T-helper 2 cell treated with Interferon-gamma antibody and Interleukin-4, amounts not matched to agents 5 μg/mL and 100 μg/mL, for 36 hours (primary cell): ENCODE measurements around the gene KIF5C.

Experiments
- DNase-seq: peaks from one replicate; pipeline ENCODE4 v3.0.0; 2021; ENCODE audit warnings: low spot score
- H3K27ac Mint-ChIP-seq: one replicate; pipeline ENCODE4 v1.8.0; 2021; ENCODE audit warnings: mild to moderate bottlenecking, mixed read lengths
- H3K27me3 Mint-ChIP-seq: one replicate; pipeline ENCODE4 v1.8.0; 2021; ENCODE audit warnings: low read depth, mixed read lengths
- H3K36me3 Mint-ChIP-seq: one replicate; pipeline ENCODE4 v1.8.0; 2021; ENCODE audit warnings: low read depth, mixed read lengths
- H3K4me1 Mint-ChIP-seq: one replicate; pipeline ENCODE4 v1.8.0; 2021; ENCODE audit warnings: low read depth, mixed read lengths
- H3K4me3 Mint-ChIP-seq: one replicate; pipeline ENCODE4 v1.8.0; 2022; ENCODE audit warnings: mild to moderate bottlenecking, moderate library complexity, mixed read lengths
- H3K9me3 Mint-ChIP-seq: one replicate; pipeline ENCODE4 v1.8.0; 2021; ENCODE audit warnings: mixed read lengths

Gene KIF5C

DNA sequence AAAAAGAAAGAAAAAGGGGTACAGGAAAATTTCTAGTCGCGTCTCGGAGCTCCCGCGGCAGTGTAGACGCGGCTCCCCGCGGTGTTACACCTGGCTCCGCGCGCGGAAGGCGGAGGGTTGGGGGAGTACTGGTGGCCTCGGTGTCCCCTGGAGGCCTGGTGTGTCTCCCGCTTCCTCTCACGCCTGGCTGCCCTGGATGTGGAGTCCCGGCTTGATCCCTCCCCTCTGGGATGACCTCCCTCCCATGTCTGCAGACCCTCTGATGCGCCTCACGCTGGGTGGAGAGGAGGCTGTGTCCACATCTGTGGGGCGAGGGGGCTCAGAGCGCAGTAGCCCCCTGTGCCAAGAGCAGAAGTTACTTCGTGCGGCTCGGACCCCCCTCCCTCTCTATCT lies 1.2 kb downstream of the KIF5C start:
- Mint-ChIP-seq H3K27ac (peak overlapping the region; percentile 82), H3K4me3 (peak overlapping the region; percentile 87), H3K4me1 (peaks cover 10% of the 10 kb centered on the region), H3K9me3 (peaks cover 5% of the 10 kb centered on the region), H3K36me3 (peaks cover 6% of the 10 kb centered on the region), H3K27me3 (peaks cover 14% of the 10 kb centered on the region)
- no peak for DNase-seq

DNA sequence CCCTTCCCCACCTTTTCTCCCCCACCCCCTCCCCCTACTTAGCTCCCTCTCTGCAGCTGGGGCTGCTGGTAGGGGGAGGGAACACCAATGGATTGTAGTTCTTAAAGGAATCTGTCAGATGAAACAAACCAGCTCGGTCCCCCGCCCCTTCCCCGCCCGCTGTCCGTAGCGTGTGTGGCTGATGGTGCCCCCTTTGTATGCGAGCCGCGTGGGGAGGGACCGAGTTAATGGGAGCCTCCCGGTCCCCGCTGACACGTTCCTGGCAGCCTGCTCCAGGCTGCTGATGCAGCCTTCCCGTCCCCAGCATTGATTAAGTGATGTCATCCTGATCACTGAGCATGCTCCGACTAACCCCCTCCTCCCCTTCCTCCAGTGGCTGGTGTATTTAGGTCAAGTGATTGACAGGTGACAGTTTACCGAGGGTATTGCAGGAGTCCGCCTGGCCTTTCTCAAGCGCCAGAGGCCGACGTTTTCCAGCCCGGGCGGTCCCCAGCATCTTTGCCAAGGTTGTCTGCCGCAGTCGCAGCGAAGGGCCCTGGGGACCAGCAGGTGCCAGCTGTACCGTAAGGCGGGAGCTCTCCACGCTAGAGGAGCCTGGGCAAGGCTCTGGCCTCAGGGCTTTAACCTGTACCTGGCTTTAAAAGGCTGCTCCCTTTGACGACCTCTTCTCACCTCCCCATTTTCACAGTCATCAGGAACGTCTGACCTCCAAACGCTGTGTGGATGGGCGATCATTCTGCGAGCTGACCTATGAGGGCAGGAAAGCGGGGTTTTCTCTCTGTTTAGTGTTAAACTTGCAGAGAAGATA lies 1.8 kb downstream of the KIF5C start:
- H3K27ac Mint-ChIP-seq: peak overlapping the region; percentile 82
- peak overlapping the region; percentile 87 for H3K4me3 Mint-ChIP-seq
- DNase-seq: peak; percentile 51

DNA sequence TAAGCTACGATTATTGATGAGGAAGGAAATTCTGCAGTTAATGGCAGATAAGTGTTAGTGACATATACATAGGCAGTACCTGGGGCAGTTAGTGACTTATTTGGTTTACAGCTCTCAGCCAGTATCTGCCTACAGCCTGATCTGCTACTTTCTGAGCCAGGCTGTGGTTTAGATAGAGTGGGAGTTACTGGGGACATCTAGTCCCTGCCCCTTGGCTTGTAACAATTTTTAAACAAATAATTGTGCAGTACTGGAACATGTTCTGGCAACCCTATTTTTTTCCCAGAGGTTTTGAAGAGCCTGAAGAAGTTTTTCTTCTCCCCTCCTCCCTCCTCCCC lies 2.3 kb downstream of the KIF5C start:
- Mint-ChIP-seq H3K4me3 (peak overlapping the region; percentile 87), H3K36me3 (peaks cover 6% of the 10 kb centered on the region), H3K4me1 (peaks cover 10% of the 10 kb centered on the region), H3K27me3 (peaks cover 12% of the 10 kb centered on the region), H3K27ac (no peak overlapping the region), H3K9me3 (peaks cover 5% of the 10 kb centered on the region)
- no peak for DNase-seq

More for the DNA sequence above, 1.8 kb downstream of the KIF5C start:
- Mint-ChIP-seq H3K27me3 (peaks cover 13% of the 10 kb centered on the region), H3K9me3 (peaks cover 5% of the 10 kb centered on the region), H3K4me1 (peaks cover 10% of the 10 kb centered on the region), H3K36me3 (peaks cover 6% of the 10 kb centered on the region)

DNA sequence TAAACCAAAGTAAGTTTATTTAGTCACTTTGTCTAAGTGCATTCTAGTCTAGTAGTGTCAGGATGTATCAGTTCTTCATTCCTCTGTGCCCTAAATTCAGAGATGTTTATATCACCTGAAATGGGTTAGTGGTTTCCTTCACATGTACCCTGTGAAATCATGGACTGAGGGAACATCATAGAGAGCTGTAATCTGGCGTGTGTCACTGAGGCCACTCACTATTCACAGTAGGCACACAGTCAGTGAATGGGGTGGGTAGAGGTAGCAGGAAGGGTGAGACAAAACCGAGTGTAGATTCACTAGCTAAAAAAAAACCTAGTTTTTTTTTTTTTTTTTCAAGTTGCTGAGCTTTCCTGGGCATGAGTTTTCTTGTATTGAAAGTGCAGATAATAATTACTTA lies 5.6 kb downstream of the KIF5C start:
- Mint-ChIP-seq H3K27ac (no peak overlapping the region), H3K27me3 (peaks cover 18% of the 10 kb centered on the region), H3K9me3 (peaks cover 5% of the 10 kb centered on the region), H3K36me3 (peaks cover 6% of the 10 kb centered on the region), H3K4me3 (no peak overlapping the region), H3K4me1 (peaks cover 9% of the 10 kb centered on the region)
- no peak for DNase-seq

DNA sequence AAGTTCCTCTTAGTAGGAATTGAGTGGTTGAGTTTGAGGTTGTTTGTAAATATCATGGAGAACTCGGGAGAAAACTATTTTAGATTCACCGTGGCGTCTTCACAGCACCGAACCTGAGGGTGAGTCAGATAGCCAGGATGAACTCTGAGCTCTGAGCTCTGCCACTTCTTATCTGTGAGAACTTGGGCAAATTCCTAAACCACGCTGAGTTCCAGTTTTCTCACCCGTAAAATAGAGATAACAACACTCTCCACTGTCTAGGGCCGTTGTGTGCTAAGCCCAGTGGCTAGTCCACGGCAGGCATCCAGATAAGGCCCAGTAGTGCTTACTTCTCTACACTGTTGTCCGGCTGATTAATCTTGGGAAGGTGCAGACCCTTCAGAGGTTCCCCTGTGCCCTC lies 7.0 kb downstream of the KIF5C start:
- H3K36me3 Mint-ChIP-seq: peaks cover 6% of the 10 kb centered on the region
- no peak for DNase-seq
- H3K4me1 Mint-ChIP-seq: peaks cover 2% of the 10 kb centered on the region
- H3K9me3 Mint-ChIP-seq: peaks cover 5% of the 10 kb centered on the region
- H3K4me3 Mint-ChIP-seq: no peak overlapping the region
- no peak overlapping the region for H3K27ac Mint-ChIP-seq
- peaks cover 23% of the 10 kb centered on the region for H3K27me3 Mint-ChIP-seq

DNA sequence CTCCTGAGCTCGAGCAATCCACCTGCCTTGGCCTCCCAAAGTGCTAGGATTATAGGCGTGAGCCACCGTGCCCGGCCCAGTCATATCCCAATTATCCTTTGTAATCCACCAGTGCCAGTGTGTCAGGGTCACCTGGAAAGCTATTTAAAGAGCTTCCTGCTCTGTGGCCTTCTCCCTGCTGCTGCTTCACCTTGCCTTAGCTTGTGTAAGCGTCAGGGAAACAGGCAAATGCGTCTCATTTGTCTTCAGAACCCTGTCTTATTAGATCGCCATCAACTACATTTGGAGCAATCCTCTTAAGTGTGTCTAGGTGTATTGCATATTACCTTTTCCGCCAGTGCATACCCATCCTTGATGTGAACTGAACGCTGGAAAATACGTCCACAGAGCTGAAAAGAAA lies 10.2 kb downstream of the KIF5C start:
- Mint-ChIP-seq H3K9me3 (peaks cover 5% of the 10 kb centered on the region), H3K27ac (no peak overlapping the region), H3K36me3 (peaks cover 7% of the 10 kb centered on the region), H3K4me1 (peaks cover 9% of the 10 kb centered on the region), H3K4me3 (no peak overlapping the region), H3K27me3 (peaks cover 42% of the 10 kb centered on the region)
- no peak for DNase-seq

DNA sequence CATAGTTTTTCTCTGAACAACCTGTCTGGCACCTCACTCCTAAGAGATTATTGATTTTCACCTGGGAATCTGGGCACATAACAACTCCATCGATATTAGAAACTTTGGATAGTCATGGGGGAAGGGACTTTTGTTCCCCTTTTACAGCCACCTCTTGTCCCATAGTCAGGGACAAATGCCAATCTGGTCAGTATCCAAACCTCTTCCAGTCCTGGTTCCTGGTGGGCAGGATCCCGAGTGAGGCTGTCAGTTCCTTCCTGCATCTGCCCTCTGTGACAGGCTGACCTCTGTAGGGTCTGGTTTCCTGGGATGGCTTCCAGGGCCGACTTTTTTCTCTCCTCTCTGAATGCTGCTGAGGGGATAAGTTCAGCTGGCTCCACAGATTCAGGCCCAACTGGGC lies 11.0 kb downstream of the KIF5C start:
- DNase-seq: no peak
- H3K27ac Mint-ChIP-seq: no peak overlapping the region
- H3K36me3 Mint-ChIP-seq: peaks cover 5% of the 10 kb centered on the region
- H3K4me1 Mint-ChIP-seq: peaks cover 9% of the 10 kb centered on the region
- H3K4me3 Mint-ChIP-seq: no peak overlapping the region
- peaks cover 2% of the 10 kb centered on the region for H3K9me3 Mint-ChIP-seq
- peaks cover 42% of the 10 kb centered on the region for H3K27me3 Mint-ChIP-seq

DNA sequence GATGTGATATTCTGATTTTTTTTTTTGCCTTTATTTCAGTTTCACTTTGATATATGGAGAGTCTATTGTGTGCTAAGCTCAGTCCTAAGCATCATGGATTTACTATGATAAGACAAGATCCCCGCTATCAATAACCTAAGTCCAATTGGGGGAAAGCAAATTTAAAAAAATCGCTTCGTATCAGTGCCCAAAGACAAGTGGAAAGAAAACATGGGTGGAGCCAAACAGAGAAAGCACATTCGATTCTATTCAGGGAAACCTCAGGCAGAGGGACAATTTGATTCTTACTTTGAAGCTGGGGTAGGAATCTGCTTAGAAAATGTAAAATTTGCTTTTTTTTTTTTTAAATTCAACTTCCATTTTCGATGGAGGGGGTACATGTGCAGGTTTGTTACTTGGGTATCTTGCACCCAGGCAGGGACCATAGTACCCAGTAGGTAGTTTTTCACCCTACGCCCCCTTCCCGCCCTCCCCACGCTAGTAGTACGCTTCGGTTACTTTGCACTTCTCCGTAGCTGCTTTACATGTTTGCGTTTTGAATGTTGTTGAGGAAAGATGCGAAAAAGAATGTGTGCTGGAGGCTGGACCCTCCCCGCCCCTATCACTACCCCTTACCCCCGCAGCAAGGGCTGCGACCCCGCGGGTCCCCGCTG lies 12.4 kb downstream of the KIF5C start:
- peaks cover 9% of the 10 kb centered on the region for H3K4me1 Mint-ChIP-seq
- DNase-seq: no peak
- H3K36me3 Mint-ChIP-seq: peaks cover 3% of the 10 kb centered on the region
- no peak overlapping the region for H3K27ac Mint-ChIP-seq
- peaks cover 42% of the 10 kb centered on the region for H3K27me3 Mint-ChIP-seq
- H3K9me3 Mint-ChIP-seq: peaks cover 9% of the 10 kb centered on the region
- H3K4me3 Mint-ChIP-seq: peak overlapping the region; percentile 74

DNA sequence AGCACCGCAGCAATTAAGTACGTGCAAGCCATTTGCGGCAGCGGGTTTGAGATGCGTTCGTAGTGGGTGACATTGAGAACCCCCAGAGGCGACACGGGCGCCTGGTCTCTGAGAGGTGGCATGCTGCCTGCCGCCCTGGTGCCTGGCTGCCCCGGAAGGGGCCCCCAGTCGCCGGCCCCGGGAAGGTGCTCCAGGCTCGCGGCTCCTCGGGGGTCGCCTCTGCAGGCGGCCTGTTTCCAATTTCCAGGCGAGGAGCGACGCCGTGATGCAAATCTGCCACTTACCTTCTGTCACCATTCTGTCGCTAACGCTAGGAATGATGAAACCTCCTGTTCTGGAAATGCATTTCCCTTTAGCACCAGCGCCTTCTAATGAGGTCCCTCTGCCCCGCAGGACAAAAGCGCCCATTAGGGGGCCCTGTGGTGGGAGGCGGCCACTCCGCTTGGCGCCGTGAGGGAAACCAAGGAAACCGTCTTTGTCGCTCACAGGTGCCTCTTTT lies 13.0 kb downstream of the KIF5C start:
- Mint-ChIP-seq H3K27ac (no peak overlapping the region), H3K27me3 (peaks cover 42% of the 10 kb centered on the region), H3K36me3 (peaks cover 6% of the 10 kb centered on the region), H3K9me3 (peaks cover 14% of the 10 kb centered on the region), H3K4me3 (peak overlapping the region; percentile 74), H3K4me1 (peaks cover 9% of the 10 kb centered on the region)
- DNase-seq: no peak

DNA sequence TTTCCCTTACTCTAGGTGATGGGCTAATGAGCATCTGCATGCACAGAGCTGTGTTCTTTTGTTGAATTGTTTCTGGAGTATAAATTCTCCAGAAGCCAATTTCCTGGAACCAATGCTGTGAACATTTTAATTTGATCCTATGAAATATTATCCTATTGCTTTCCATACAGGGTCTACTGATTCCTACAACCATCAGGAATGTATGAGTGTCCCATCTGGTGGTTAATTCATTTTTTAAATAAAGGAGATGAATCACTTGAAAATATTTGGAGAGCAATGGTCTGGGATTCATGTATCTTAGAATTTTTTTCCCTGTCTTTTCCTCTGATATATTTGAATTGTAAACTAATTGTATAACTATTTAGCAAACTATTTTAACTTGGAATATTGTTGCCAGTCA lies 14.0 kb downstream of the KIF5C start:
- DNase-seq: no peak
- Mint-ChIP-seq H3K27me3 (peaks cover 42% of the 10 kb centered on the region), H3K36me3 (peaks cover 13% of the 10 kb centered on the region), H3K4me1 (peaks cover 17% of the 10 kb centered on the region), H3K27ac (no peak overlapping the region), H3K9me3 (peaks cover 24% of the 10 kb centered on the region), H3K4me3 (peak overlapping the region; percentile 74)

DNA sequence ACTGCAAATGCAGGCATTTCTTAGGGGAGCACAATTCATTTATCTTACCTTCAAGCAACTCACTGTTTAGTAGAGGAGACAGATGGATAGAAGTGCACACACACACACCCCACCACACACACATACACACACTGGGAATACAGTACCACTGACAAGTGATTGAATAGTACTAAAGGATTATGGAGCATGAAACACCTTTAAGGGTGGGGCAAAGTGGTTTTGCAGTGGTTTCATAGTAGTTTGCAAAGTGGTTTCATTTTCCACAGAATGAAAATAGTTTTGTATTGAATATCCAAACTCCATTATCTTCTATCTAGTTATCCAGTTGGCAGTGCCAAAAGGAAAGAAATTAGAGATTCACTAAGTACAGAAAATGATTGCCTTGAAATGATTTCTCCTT lies 18.9 kb downstream of the KIF5C start:
- peaks cover 10% of the 10 kb centered on the region for H3K36me3 Mint-ChIP-seq
- H3K9me3 Mint-ChIP-seq: peaks cover 24% of the 10 kb centered on the region

DNA sequence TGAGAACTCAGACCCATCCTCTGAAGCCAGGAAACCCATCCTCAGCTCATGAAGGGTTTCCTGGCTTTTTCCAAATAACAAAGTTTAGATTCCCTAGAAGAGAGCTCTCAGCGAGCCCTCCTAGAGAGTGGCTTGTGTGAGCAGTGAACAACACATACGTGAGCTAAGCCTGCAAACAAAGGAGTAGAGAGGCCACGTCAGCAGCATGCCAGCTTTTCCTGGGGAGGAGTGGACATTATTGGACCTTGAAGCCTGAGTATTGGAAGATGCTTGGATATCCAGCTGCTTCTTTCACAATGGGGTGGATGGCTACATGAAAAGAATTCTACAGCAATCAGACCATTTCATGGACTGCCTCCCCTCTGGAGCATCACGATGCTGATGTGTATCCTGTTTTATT lies 21.1 kb downstream of the KIF5C start:
- no peak for DNase-seq
- H3K36me3 Mint-ChIP-seq: peaks cover 10% of the 10 kb centered on the region
- no peak overlapping the region for H3K27ac Mint-ChIP-seq
- no peaks in the 10 kb centered on the region for H3K27me3 Mint-ChIP-seq
- peaks cover 12% of the 10 kb centered on the region for H3K4me1 Mint-ChIP-seq
- H3K4me3 Mint-ChIP-seq: no peak overlapping the region
- peaks cover 20% of the 10 kb centered on the region for H3K9me3 Mint-ChIP-seq

More for the DNA sequence above, 18.9 kb downstream of the KIF5C start:
- peaks cover 12% of the 10 kb centered on the region for H3K4me1 Mint-ChIP-seq
- no peak overlapping the region for H3K27ac Mint-ChIP-seq
- H3K4me3 Mint-ChIP-seq: peak overlapping the region; percentile 42
- DNase-seq: no peak
- H3K27me3 Mint-ChIP-seq: peaks cover 7% of the 10 kb centered on the region

DNA sequence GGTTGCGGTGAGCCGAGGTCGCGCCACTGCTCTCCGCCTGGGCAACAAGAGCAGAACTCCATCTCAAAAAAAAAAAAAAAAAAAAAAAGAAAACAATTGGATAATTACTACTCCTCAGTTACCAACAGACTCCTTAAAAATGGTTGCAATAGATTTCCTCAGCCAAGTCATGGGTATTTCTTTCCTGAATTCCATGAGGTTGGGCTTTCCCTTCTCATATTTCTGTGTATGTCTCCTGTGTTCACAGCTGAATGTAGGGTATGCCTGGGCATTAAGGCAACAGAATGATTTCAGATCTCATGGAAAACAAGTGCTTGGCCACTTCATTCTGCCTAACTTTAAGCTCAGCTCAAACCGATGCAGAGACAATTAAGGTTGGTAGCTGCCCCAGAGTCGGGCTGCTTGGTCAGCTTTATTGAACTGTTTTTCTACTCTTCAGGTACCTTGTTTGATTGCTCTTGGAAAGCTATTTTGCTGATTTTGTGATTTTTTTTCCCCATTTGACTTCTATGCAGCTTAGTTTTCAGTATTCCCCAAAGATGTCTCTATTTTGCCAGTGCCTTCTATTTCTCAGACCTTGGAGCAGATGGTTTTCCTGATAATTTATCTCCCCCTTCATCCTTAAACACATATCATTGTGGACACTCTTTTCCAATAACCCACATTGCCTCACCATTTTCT lies 24.8 kb downstream of the KIF5C start:
- no peaks in the 10 kb centered on the region for H3K4me1 Mint-ChIP-seq
- no peaks in the 10 kb centered on the region for H3K36me3 Mint-ChIP-seq
- DNase-seq: no peak
- no peaks in the 10 kb centered on the region for H3K9me3 Mint-ChIP-seq
- H3K4me3 Mint-ChIP-seq: no peak overlapping the region
- H3K27me3 Mint-ChIP-seq: no peaks in the 10 kb centered on the region
- H3K27ac Mint-ChIP-seq: no peak overlapping the region

DNA sequence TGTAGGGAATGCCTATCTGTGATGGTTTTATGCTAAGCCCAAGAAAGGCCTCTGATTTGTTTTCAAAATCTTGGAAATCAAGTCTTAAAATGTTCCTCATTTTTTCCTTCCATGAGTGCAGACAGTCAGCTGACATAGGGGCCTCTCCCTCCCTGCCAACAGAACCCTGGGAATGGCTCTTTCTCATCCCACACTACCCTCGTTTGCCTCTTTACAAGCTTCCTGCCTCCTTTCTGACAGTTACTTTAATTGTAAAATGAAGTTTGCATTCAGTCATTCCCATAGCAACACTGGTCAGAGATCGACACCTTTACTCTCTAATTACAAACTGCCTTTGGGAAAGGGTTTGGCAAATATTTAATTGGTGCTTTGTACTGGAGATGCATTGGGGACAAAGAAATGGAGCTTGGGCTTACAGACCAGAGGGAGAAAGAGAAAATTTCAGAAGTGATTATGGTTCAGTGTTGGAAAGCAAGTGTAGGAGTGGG lies 25.4 kb downstream of the KIF5C start:
- no peak overlapping the region for H3K4me3 Mint-ChIP-seq
- no peaks in the 10 kb centered on the region for H3K4me1 Mint-ChIP-seq
- H3K36me3 Mint-ChIP-seq: no peaks in the 10 kb centered on the region

More for the DNA sequence above, 25.4 kb downstream of the KIF5C start:
- Mint-ChIP-seq H3K27ac (no peak overlapping the region), H3K27me3 (no peaks in the 10 kb centered on the region), H3K9me3 (no peaks in the 10 kb centered on the region)
- DNase-seq: no peak
